H1 (cell line): ENCODE data around the gene RIN3. TPM values are rescaled to one million over a fixed set of nuclear protein-coding genes. Genes with fewer than 3 reads are reported as not detected.

Source experiments
- CTCF ChIA-PET: fragments of 300-600 bp; sonication (Branson Sonifier 250); formaldehyde crosslinking; loops from one replicate; lab custom pipeline; 2021; ENCODE audit not compliant: partially characterized antibody; lab: Charles Lee
- POLR2A ChIA-PET: fragments of 300-600 bp; sonication (Branson Sonifier 250); formaldehyde crosslinking; loops from one replicate; lab custom pipeline; 2021; ENCODE audit warnings: inconsistent platforms; ENCODE audit not compliant: partially characterized antibody; lab: Charles Lee
- DNase-seq, 2 experiments: peaks; one replicate each; pipeline versions ENCODE4 v3.0.0 to v3.0.0-alpha.2; 2010 to 2022; ENCODE audit warnings: low spot score in 2 of 2, low read depth in 1 of 2, mixed read lengths in 1 of 2
- FAIRE-seq: peaks from 2 replicates; lab custom pipeline; 2011; peaks lifted over from hg19 to GRCh38; lab: Jason Lieb, UNC
- H2AFZ ChIP-seq: 2 replicates; pipeline ENCODE4 v1.8.1; 2012; ENCODE audit warnings: low read length, inconsistent platforms
- H2AK5ac ChIP-seq: 2 replicates; pipeline ENCODE4 v1.6.1; 2013; ENCODE audit warnings: low read depth, low read length
- H2BK120ac ChIP-seq: replicated peaks from 2 replicates; pipeline ENCODE3; 2013; ENCODE audit warnings: low read depth, low read length, inconsistent platforms
- H2BK12ac ChIP-seq: 2 replicates; pipeline ENCODE4 v1.6.1; 2013; ENCODE audit warnings: low read depth, low read length
- H2BK15ac ChIP-seq: 2 replicates; pipeline ENCODE4 v1.6.1; 2013; ENCODE audit warnings: low read length
- H2BK20ac ChIP-seq: 2 replicates; pipeline ENCODE4 v1.6.1; 2013; ENCODE audit warnings: low read length
- H2BK5ac ChIP-seq: 2 replicates; pipeline ENCODE4 v1.6.1; 2013; ENCODE audit warnings: low read depth, low read length
- H3K14ac ChIP-seq: 2 replicates; pipeline ENCODE4 v1.6.1; 2013; ENCODE audit warnings: inconsistent platforms; ENCODE audit not compliant: insufficient read length
- H3K18ac ChIP-seq: 2 replicates; pipeline ENCODE4 v1.6.1; 2013; ENCODE audit warnings: low read length; ENCODE audit errors: extremely low read depth
- H3K23ac ChIP-seq: 2 replicates; pipeline ENCODE4 v1.6.1; 2013; ENCODE audit warnings: inconsistent platforms; ENCODE audit not compliant: insufficient read length
- H3K23me2 ChIP-seq: 2 replicates; pipeline ENCODE4 v1.6.1; 2013; ENCODE audit warnings: low read depth, low read length
- H3K27ac ChIP-seq: 2 replicates; pipeline ENCODE4 v1.6.1; 2011; ENCODE audit warnings: low read depth, low read length, inconsistent platforms
- H3K27me3 ChIP-seq, 4 experiments: replicated peaks in 1 of 4; 1 replicate in 1 of 4; 2 replicates in 3 of 4; pipeline versions ENCODE4 v1.6.1 to v1.8.1; 2011 to 2013; ENCODE audit warnings: low read length in 3 of 4, mild to moderate bottlenecking in 3 of 4, inconsistent platforms in 2 of 4, mixed read lengths in 2 of 4, moderate library complexity in 1 of 4; ENCODE audit not compliant: control insufficient read depth in 3 of 4, insufficient read depth in 3 of 4; ENCODE audit errors: extremely low read depth in 1 of 4
- H3K36me3 ChIP-seq, 4 experiments: 2 replicates each; pipeline versions ENCODE4 v1.6.1 to v1.8.1; 2011 to 2013; ENCODE audit warnings: mild to moderate bottlenecking in 4 of 4, low read length in 3 of 4, moderate library complexity in 2 of 4, control low read depth in 1 of 4, inconsistent platforms in 1 of 4; ENCODE audit not compliant: insufficient read depth in 4 of 4, control insufficient read depth in 2 of 4
- H3K4ac ChIP-seq: replicated peaks from 2 replicates; pipeline ENCODE3; 2013; ENCODE audit warnings: low read length, low read depth, mixed read lengths, inconsistent platforms; ENCODE audit not compliant: insufficient read length
- H3K4me1 ChIP-seq, 4 experiments: replicated peaks in 1 of 4; 1 replicate in 1 of 4; 2 replicates in 3 of 4; pipeline versions ENCODE4 v1.6.1 to v1.8.1; 2011 to 2013; ENCODE audit warnings: low read length in 3 of 4, inconsistent platforms in 2 of 4, mixed read lengths in 1 of 4; ENCODE audit not compliant: insufficient read depth in 4 of 4, control insufficient read depth in 3 of 4
- H3K4me2 ChIP-seq, 2 experiments: 2 replicates each; pipeline versions ENCODE4 v1.6.1 to v1.8.1; 2011 to 2013; ENCODE audit warnings: low read depth in 2 of 2, low read length in 2 of 2, control low read depth in 1 of 2, inconsistent platforms in 1 of 2, mild to moderate bottlenecking in 1 of 2; ENCODE audit not compliant: insufficient read depth in 1 of 2
- H3K4me3 ChIP-seq, 4 experiments: fragments of 200-600, 300-600 bp in 1 of 4; sonication (generic), shearing (Covaris generic), sonication (Bioruptor Twin) in 1 of 4; 2 replicates each; pipeline versions ENCODE4 v1.5.1 to v1.8.1; 2011 to 2016; ENCODE audit warnings: low read length in 4 of 4, low read depth in 3 of 4, control low read depth in 2 of 4, inconsistent platforms in 2 of 4, mild to moderate bottlenecking in 2 of 4, mixed read lengths in 1 of 4, moderate library complexity in 1 of 4; ENCODE audit not compliant: insufficient read depth in 2 of 4; ENCODE audit errors: extremely low read depth in 1 of 4
- H3K56ac ChIP-seq: replicated peaks from 2 replicates; pipeline ENCODE3; 2013; ENCODE audit warnings: low read depth, mild to moderate bottlenecking, mixed read lengths, low read length, inconsistent platforms; ENCODE audit not compliant: insufficient read length
- H3K79me1 ChIP-seq: 2 replicates; pipeline ENCODE4 v1.6.1; 2013; ENCODE audit warnings: low read depth, low read length, control low read depth
- H3K79me2 ChIP-seq, 2 experiments: 2 replicates each; pipeline versions ENCODE4 v1.6.1 to v1.8.1; 2012 to 2013; ENCODE audit warnings: low read length in 2 of 2, mild to moderate bottlenecking in 2 of 2, inconsistent platforms in 1 of 2; ENCODE audit not compliant: insufficient read depth in 2 of 2, control insufficient read depth in 1 of 2
- H3K9ac ChIP-seq, 4 experiments: replicated peaks in 1 of 4; 1 replicate in 1 of 4; 2 replicates in 3 of 4; pipeline versions ENCODE4 v1.6.1 to v1.8.1; 2011 to 2013; ENCODE audit warnings: low read depth in 3 of 4, low read length in 3 of 4, control low read depth in 2 of 4, mild to moderate bottlenecking in 2 of 4, moderate library complexity in 2 of 4, inconsistent platforms in 1 of 4; ENCODE audit errors: extremely low read depth in 1 of 4
- H3K9me3 ChIP-seq, 2 experiments: 2 replicates each; pipeline versions ENCODE4 v1.6.1 to v1.8.1; 2012 to 2013; ENCODE audit warnings: mild to moderate bottlenecking in 2 of 2, moderate library complexity in 2 of 2, control low read depth in 1 of 2, inconsistent platforms in 1 of 2, low read depth in 1 of 2, low read length in 1 of 2, mixed read lengths in 1 of 2; ENCODE audit not compliant: insufficient read depth in 2 of 2
- H4K20me1 ChIP-seq, 2 experiments: replicated peaks in 1 of 2; 2 replicates each; pipeline versions ENCODE3 to v1.8.1; 2011 to 2013; ENCODE audit warnings: inconsistent platforms in 2 of 2, low read length in 2 of 2, mild to moderate bottlenecking in 1 of 2; ENCODE audit not compliant: insufficient read depth in 2 of 2, control insufficient read depth in 1 of 2
- H4K5ac ChIP-seq: 2 replicates; pipeline ENCODE4 v1.6.1; 2013; ENCODE audit warnings: low read length, low read depth, mixed read lengths, inconsistent platforms; ENCODE audit not compliant: insufficient read length
- H4K8ac ChIP-seq: 2 replicates; pipeline ENCODE4 v1.8.0; 2013; ENCODE audit warnings: mild to moderate bottlenecking, moderate library complexity, low read length, inconsistent platforms; ENCODE audit not compliant: insufficient read depth; ENCODE audit errors: extremely low read depth
- H4K91ac ChIP-seq: replicated peaks from 2 replicates; pipeline ENCODE3; 2013; ENCODE audit warnings: low read length, mixed read lengths, inconsistent platforms; ENCODE audit not compliant: insufficient read length
- BACH1 ChIP-seq: IDR thresholded peaks from 2 replicates; pipeline ENCODE4 v1.6.1; 2012; ENCODE audit warnings: low read length, improper control_type of control experiment
- BRCA1 ChIP-seq: IDR thresholded peaks from 2 replicates; pipeline ENCODE4 v1.6.1; 2012; ENCODE audit warnings: low read depth, low read length, improper control_type of control experiment
- EZH2 ChIP-seq: fragments of 200-600 bp; sonication (generic); IDR thresholded peaks from 2 replicates; pipeline ENCODE4 v1.7.1; 2012; ENCODE audit warnings: low read depth, mild to moderate bottlenecking, moderate library complexity, low read length, inconsistent platforms; ENCODE audit not compliant: severe bottlenecking
- HDAC6 ChIP-seq: IDR thresholded peaks from one replicate; pipeline ENCODE4 v1.7.1; 2012; ENCODE audit warnings: low read depth, mild to moderate bottlenecking, inconsistent platforms, low read length, moderate library complexity
- JUN ChIP-seq: IDR thresholded peaks from 2 replicates; pipeline ENCODE4 v1.6.1; 2011; ENCODE audit warnings: low read depth, mild to moderate bottlenecking, improper control_type of control experiment, low read length
- RXRA ChIP-seq: IDR thresholded peaks from 2 replicates; pipeline ENCODE4 v1.6.1; 2011; ENCODE audit warnings: low read depth, mild to moderate bottlenecking, low read length, moderate library complexity; ENCODE audit not compliant: insufficient read depth
- SIX5 ChIP-seq: IDR thresholded peaks from 2 replicates; pipeline ENCODE4 v1.6.1; 2011; ENCODE audit warnings: mild to moderate bottlenecking, low read depth, low read length
- ZNF274 ChIP-seq: IDR thresholded peaks from 2 replicates; pipeline ENCODE4 v1.7.0; 2012; ENCODE audit warnings: low read length, borderline replicate concordance; ENCODE audit errors: extremely low read depth
- WGBS, 2 experiments: shearing (Covaris generic) in 1 of 2; methylation state at CpG; one replicate each; pipeline versions ENCODE4 v1.1.6 to v1.1.7; 2013 to 2015; ENCODE audit warnings: low lambda C conversion rate in 2 of 2, mixed read lengths in 2 of 2, inconsistent platforms in 1 of 2, low coverage in 1 of 2, missing lambda C conversion rate in 1 of 2; ENCODE audit not compliant: insufficient replicate concordance in 2 of 2, insufficient coverage in 1 of 2, insufficient read length in 1 of 2; ENCODE audit errors: extremely low coverage in 1 of 2, missing lambda C conversion rate in 1 of 2; 5-methylcytosine and 5-hydroxymethylcytosine counted together
- polyA plus RNA-seq, 7 experiments: library from polyadenylated mRNA; depleted of rRNA in 3 of 7; stranded (reverse) in 5 of 7; unstranded in 2 of 7; fragments of >200 nt in 5 of 7; fragments of 200-250 nt in 2 of 7; gene quantifications; 1 replicate in 5 of 7; 2 replicates in 1 of 7; 4 replicates in 1 of 7; pipeline versions ENCODE4 v1.2.1 to v1.2.3, GENCODE V29; 2011 to 2013; ENCODE audit warnings: missing spikeins in 2 of 7, mixed read lengths in 2 of 7
- total RNA-seq: library from RNA; stranded (reverse); fragmentation: NEBNext Ultra II Directional; extraction: Animal tissue kit (Norgen Biotek cat#: 25700); gene quantifications from 2 replicates; pipeline ENCODE4 v1.2.1, GENCODE V29; 2021
- TF ChIP-seq, protein P1 (sequence below): IDR thresholded peaks from 2 replicates; pipeline ENCODE4 v1.6.1; 2011; ENCODE audit warnings: low read depth, mild to moderate bottlenecking, low read length; ENCODE audit not compliant: insufficient read depth
- TF ChIP-seq, protein P2 (sequence below): IDR thresholded peaks from 2 replicates; pipeline ENCODE4 v1.6.1; 2012; ENCODE audit warnings: inconsistent platforms

The RIN3 gene
- total and polyA plus RNA-seq, 2 of the 8 experiments (the other 6 are each of a cell fraction or from before 2014, with no cell fraction given), result 0.59 to 1.5 TPM

DNA sequence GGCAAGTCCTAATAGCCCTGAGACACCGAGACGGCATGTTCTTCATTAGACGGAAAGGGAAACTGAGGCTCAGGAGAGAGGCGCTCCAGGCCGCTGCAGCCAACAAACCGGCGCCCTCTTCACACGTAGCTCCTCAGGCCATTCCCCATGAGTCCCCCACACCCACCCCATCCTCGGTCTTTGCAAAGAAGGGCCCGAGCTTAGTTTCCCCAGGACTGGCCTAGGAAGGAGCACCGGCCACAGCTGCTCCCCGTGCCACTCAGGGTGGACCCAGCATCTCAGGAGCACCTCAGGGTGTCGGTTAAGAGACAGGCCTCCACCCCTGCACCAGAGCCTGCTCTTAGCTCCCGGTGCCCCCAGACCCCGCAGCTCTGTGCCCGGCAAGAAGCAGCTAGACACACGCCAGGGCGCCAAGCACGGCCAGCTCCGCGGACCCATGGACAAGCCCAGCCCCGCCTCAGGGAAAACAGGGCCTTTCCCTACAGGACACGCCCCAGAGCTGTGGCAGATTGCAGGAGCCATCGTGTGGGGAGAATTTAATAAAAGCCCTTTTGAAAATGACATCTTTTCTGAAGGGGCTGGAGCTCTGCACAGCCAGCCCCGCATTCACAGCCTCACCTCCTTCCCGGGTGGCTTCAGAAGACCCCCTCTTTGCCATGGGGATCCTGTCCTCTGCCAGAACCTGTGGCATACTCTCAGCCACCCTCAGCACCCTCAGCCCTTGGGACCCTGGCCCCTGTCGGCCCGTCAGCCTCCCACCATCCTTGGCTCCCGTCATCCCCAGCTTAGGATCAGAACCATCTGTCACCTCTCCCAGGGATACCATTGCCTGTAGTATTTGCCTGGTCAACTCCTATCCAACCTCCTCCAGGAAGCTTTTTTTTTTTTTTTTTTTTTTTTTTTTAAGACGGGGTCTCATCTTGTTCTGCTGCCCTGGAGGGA, 175.1 kb downstream of the RIN3 start:
- Histone ChIP-seq H3K27ac (no peak overlapping the region), H2BK20ac (no peak overlapping the region), H2BK120ac (no peak overlapping the region), H2BK5ac (no peak overlapping the region; the same call in 1 of the 2 replicates), H3K79me2 (no peaks in the 10 kb centered on the region), H2BK12ac (0 out of 2 replicates have a peak overlapping the region, but pooled peaks have one; percentile 39), H3K9ac (no peak overlapping the region), H3K4me1 (peaks cover 0 to 9% (median 3%) of the 10 kb centered on the region in 4 experiments; a peak in 4 of 7 replicates), H4K8ac (no peak overlapping the region), H3K18ac (no peak overlapping the region; the same call in none of the 2 replicates), H3K4me3 (peak overlapping the region; percentile 33 to 68 (median 50); a peak in 5 of 8 replicates), H2BK15ac (no peak overlapping the region), H2AK5ac (no peak overlapping the region), H3K36me3 (no peaks in the 10 kb centered on the region), H3K4me2 (peak overlapping the region; percentile 53 to 99), H3K56ac (no peak overlapping the region), H3K14ac (no peak overlapping the region), H4K20me1 (peaks cover 0 to 2% of the 10 kb centered on the region in 2 experiments), H3K79me1 (no peaks in the 10 kb centered on the region), H3K4ac (no peak overlapping the region), H2AFZ (peak overlapping the region; percentile 69; the same call in 1 of the 2 replicates), H4K91ac (peak overlapping the region; percentile 40), H3K23me2 (peaks cover 12% of the 10 kb centered on the region; the same call in 1 of the 2 replicates), H3K9me3 (no peaks in the 10 kb centered on the region), H4K5ac (no peak overlapping the region), H3K27me3 (peaks cover 10 to 21% (median 20%) of the 10 kb centered on the region in 4 experiments; a peak in 6 of 7 replicates), H3K23ac (no peak overlapping the region)
- DNase-seq (no peak), FAIRE-seq (no peak)
- POLR2A ChIA-PET, result interaction anchor here (0.8 kb wide), 1 partner anchor 95 kb away, joined by 4 read pairs; no protein-coding TSS in a partner anchor
- CTCF ChIA-PET, result interaction anchor here (0.6 to 4.0 kb wide), 17 partner anchors 8 to 566 kb away, joined by 3 to 31 read pairs (median 4); partner anchors contain the start of gene LGMN
- WGBS, 2 experiments, result 77% methylated on average over 27 of the region's 30 CpGs; no CpG with 5 or more reads in 1 of the 2 experiments
- TF ChIP-seq SIX5 (no peak), JUN (no peak), BRCA1 (no peak), HDAC6 (no peak), EZH2 (no peak), BACH1 (no peak), RXRA (no peak), ZNF274 (no peak)
- TF ChIP-seq, protein P1, sequence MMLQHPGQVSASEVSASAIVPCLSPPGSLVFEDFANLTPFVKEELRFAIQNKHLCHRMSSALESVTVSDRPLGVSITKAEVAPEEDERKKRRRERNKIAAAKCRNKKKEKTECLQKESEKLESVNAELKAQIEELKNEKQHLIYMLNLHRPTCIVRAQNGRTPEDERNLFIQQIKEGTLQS, result no peak
- TF ChIP-seq, protein P2, sequence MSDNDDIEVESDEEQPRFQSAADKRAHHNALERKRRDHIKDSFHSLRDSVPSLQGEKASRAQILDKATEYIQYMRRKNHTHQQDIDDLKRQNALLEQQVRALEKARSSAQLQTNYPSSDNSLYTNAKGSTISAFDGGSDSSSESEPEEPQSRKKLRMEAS, result no peak
